Vagina (tissue), 2 donors: ENCODE results near the gene VASN.

Experiments
- POLR2AphosphoS5 ChIP-seq, 2 donors: sonication (generic); formaldehyde crosslinking; IDR thresholded peaks; one replicate each; pipeline ENCODE4 v1.9.0; 2017; ENCODE audit warnings: antibody characterized with exemption in 2 of 2, mild to moderate bottlenecking in 2 of 2, low read depth in 1 of 2; ENCODE audit not compliant: insufficient read depth in 1 of 2
- TF ChIP-seq, protein P1 (sequence below), 3 experiments: fragments of 450-650 bp in 2 of 3; fragments of 200-600 bp in 1 of 3; sonication (generic) in 1 of 3; IDR thresholded peaks; one replicate each; pipeline ENCODE4 v1.5.1; 2017 to 2019; ENCODE audit warnings: antibody characterized with exemption in 3 of 3, mild to moderate bottlenecking in 2 of 3, moderate library complexity in 2 of 3

DNA sequence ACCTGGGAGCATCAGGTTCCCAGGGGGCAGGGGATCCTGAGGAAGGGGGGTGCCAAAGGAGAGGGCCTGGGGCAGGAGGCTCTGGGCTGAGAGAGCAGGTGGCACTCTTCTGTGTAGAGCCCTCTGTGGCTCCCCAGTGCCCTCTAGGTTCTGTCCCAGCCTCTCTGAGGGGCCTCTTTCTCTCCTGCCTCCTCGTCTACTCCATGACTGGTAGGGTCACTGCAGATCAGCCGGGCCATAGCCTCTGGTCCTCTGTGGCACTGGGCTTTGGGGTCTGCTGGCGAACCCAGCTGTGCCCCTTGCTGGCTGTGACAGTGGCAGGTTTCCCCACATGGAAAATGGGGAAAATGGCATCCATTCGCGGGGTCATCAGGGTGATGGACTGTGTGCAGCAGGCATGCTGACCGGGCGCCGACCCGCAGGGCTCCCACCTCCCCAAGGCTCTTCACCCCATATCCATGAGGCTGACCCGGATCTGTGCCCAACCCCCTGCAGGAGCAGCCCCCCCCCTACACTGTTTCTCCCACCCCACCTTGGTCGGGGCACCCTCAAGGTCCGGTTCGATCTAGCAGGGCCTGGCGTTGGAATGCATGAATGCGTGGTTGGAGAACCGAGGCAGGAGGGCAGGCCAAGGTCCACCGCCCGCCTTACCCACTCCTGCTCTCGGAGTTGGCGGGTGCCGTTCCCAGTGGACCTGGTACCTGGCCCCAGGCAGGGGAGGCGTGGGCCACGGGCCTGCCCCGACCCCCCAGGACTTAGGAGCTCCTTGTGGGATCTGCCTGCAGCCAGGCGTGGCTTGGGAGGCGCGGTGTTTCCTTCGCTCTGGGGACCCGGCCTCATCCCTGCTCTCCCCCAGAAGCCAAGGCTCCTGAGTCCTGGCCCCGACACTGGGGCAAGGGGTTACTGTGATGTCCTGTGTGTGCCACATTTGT is 49.3 kb upstream of the VASN start:
- TF ChIP-seq, protein P1, sequence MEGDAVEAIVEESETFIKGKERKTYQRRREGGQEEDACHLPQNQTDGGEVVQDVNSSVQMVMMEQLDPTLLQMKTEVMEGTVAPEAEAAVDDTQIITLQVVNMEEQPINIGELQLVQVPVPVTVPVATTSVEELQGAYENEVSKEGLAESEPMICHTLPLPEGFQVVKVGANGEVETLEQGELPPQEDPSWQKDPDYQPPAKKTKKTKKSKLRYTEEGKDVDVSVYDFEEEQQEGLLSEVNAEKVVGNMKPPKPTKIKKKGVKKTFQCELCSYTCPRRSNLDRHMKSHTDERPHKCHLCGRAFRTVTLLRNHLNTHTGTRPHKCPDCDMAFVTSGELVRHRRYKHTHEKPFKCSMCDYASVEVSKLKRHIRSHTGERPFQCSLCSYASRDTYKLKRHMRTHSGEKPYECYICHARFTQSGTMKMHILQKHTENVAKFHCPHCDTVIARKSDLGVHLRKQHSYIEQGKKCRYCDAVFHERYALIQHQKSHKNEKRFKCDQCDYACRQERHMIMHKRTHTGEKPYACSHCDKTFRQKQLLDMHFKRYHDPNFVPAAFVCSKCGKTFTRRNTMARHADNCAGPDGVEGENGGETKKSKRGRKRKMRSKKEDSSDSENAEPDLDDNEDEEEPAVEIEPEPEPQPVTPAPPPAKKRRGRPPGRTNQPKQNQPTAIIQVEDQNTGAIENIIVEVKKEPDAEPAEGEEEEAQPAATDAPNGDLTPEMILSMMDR (IDR thresholded peaks at IDR 0.05): no peak
- TF ChIP-seq POLR2AphosphoS5 (IDR thresholded peaks at IDR 0.05; ENCODE audit: insufficient read depth in 1 of 2, low read depth in 1 of 2): no peak
